ENCODE data around the gene SLC9A9.

The SLC9A9 gene

GRCh38 chr3:143383421-143383820 lies 464.8 kb downstream of the SLC9A9 start:
- DNase-seq, result no peak

- no peak for DNase-seq
These were observed 465.5 kb downstream of the SLC9A9 start for GRCh38 chr3:143382816-143383215.

- DNase-seq, result no peak
These were observed 467.8 kb downstream of the SLC9A9 start for GRCh38 chr3:143380449-143380848.

- DNase-seq, result no peak
These were observed 472.6 kb downstream of the SLC9A9 start for GRCh38 chr3:143375698-143376097.

- DNase-seq, result no peak
These were observed 481.1 kb downstream of the SLC9A9 start for GRCh38 chr3:143367171-143367570.

GRCh38 chr3:143366672-143367071 lies 481.6 kb downstream of the SLC9A9 start:
- DNase-seq, result no peak

- no peak for DNase-seq
These were observed 484.3 kb downstream of the SLC9A9 start for GRCh38 chr3:143363949-143364348.

GRCh38 chr3:143363276-143363675 lies 485.0 kb downstream of the SLC9A9 start:
- no peak for DNase-seq

GRCh38 chr3:143362115-143362991 lies 485.9 kb downstream of the SLC9A9 start:
- no peak for DNase-seq

GRCh38 chr3:143361589-143361988 lies 486.7 kb downstream of the SLC9A9 start:
- DNase-seq, result no peak

GRCh38 chr3:143360244-143360643 lies 488.0 kb downstream of the SLC9A9 start:
- DNase-seq, result no peak

GRCh38 chr3:143358793-143359491 lies 489.3 kb downstream of the SLC9A9 start:
- no peak for DNase-seq

GRCh38 chr3:143358155-143358792 lies 490.0 kb downstream of the SLC9A9 start:
- no peak for DNase-seq

GRCh38 chr3:143357700-143358099 lies 490.6 kb downstream of the SLC9A9 start:
- no peak for DNase-seq

- DNase-seq, result no peak
These were observed 491.4 kb downstream of the SLC9A9 start for GRCh38 chr3:143356839-143357238.

GRCh38 chr3:143354342-143354741 lies 493.9 kb downstream of the SLC9A9 start:
- no peak for DNase-seq

GRCh38 chr3:143352850-143353550 lies 495.3 kb downstream of the SLC9A9 start:
- no peak for DNase-seq

- DNase-seq, result no peak
These were observed 496.2 kb downstream of the SLC9A9 start for GRCh38 chr3:143351895-143352608.

- DNase-seq, result no peak
These were observed 496.9 kb downstream of the SLC9A9 start for GRCh38 chr3:143351354-143351753.

- DNase-seq, result no peak
These were observed 498.8 kb downstream of the SLC9A9 start for GRCh38 chr3:143349455-143349854.

GRCh38 chr3:143348486-143349327 lies 499.6 kb downstream of the SLC9A9 start:
- no peak for DNase-seq

Measured in stimulated activated CD4-positive, alpha-beta T cell treated with anti-CD3 and anti-CD28 coated beads, Interleukin-4, amount 100 ng/mL, for 24 hours (primary cell).